WTC11 (cell line): ENCODE measurements around the gene OST4. TPM values are rescaled to one million over a fixed set of nuclear protein-coding genes. Genes with fewer than 3 reads are reported as not detected.

Experiments used
- ATAC-seq: fragments of 200-7000 bp; cut with Tn5 transposase; 2 replicates; pipeline ENCODE4 v1.10.0; 2021; ENCODE audit warnings: mild to moderate bottlenecking, moderate library complexity
- CTCF ChIA-PET: fragments of 300-600 bp; sonication (Branson Sonifier 250); formaldehyde crosslinking; loops from one replicate; lab custom pipeline; 2021; ENCODE audit warnings: antibody characterized with exemption; lab: Charles Lee
- POLR2A ChIA-PET: fragments of 350-600 bp; sonication (Branson Sonifier 250); formaldehyde crosslinking; loops from one replicate; lab custom pipeline; 2021; ENCODE audit warnings: antibody characterized with exemption; lab: Charles Lee
- DNase-seq: peaks from one replicate; pipeline ENCODE4 v3.0.0; 2021; ENCODE audit warnings: low spot score
- H3K27ac Mint-ChIP-seq: 2 replicates; pipeline ENCODE4 v1.8.0; 2021; ENCODE audit warnings: mixed read lengths
- H3K27me3 Mint-ChIP-seq: 2 replicates; pipeline ENCODE4 v1.8.0; 2021; ENCODE audit warnings: low read depth, mild to moderate bottlenecking, moderate library complexity, mixed read lengths
- H3K36me3 Mint-ChIP-seq: 2 replicates; pipeline ENCODE4 v1.8.0; 2021; ENCODE audit warnings: mixed read lengths
- H3K4me1 Mint-ChIP-seq: 2 replicates; pipeline ENCODE4 v1.8.0; 2022; ENCODE audit warnings: mixed read lengths
- H3K4me3 Mint-ChIP-seq: 2 replicates; pipeline ENCODE4 v1.8.0; 2021; ENCODE audit warnings: mild to moderate bottlenecking, moderate library complexity, mixed read lengths
- H3K9me3 Mint-ChIP-seq: 2 replicates; pipeline ENCODE4 v1.8.0; 2021; ENCODE audit warnings: mixed read lengths
- E2F4 ChIP-seq: sonication (generic); formaldehyde crosslinking; IDR thresholded peaks from 2 replicates; pipeline ENCODE4 v1.8.1; 2022; ENCODE audit warnings: low read depth, mild to moderate bottlenecking, moderate library complexity, missing genetic modification reagents, borderline replicate concordance
- E2F5 ChIP-seq: sonication (generic); formaldehyde crosslinking; IDR thresholded peaks from 2 replicates; pipeline ENCODE4 v1.8.1; 2022; ENCODE audit warnings: mild to moderate bottlenecking, moderate library complexity, missing genetic modification reagents
- FOXP4 ChIP-seq: sonication (generic); formaldehyde crosslinking; IDR thresholded peaks from 2 replicates; pipeline ENCODE4 v1.8.0; 2022; ENCODE audit warnings: mild to moderate bottlenecking, missing genetic modification reagents
- IRF2 ChIP-seq: sonication (generic); formaldehyde crosslinking; IDR thresholded peaks from 2 replicates; pipeline ENCODE4 v1.8.0; 2022; ENCODE audit warnings: low read depth, missing genetic modification reagents, borderline replicate concordance
- JAZF1 ChIP-seq: fragments of 250-450 bp; sonication (Bioruptor Pico); IDR thresholded peaks from 2 replicates; pipeline ENCODE4 v1.9.0; 2021; ENCODE audit warnings: moderate library complexity, mild to moderate bottlenecking, inconsistent platforms
- NR1H2 ChIP-seq: sonication (generic); formaldehyde crosslinking; IDR thresholded peaks from 2 replicates; pipeline ENCODE4 v1.9.0; 2021; ENCODE audit warnings: mild to moderate bottlenecking, moderate library complexity, missing genetic modification reagents
- NR2C2 ChIP-seq: sonication (generic); formaldehyde crosslinking; IDR thresholded peaks from 2 replicates; pipeline ENCODE4 v1.8.0; 2022; ENCODE audit warnings: mild to moderate bottlenecking, missing genetic modification reagents
- OVOL2 ChIP-seq: fragments of 250-450 bp; sonication (Bioruptor Pico); IDR thresholded peaks from 2 replicates; pipeline ENCODE4 v1.9.0; 2021; ENCODE audit warnings: mild to moderate bottlenecking, borderline replicate concordance
- ZNF396 ChIP-seq: fragments of 250-450 bp; sonication (Bioruptor Pico); IDR thresholded peaks from 2 replicates; pipeline ENCODE4 v1.8.0; 2021; ENCODE audit warnings: mild to moderate bottlenecking, moderate library complexity, borderline replicate concordance
- total RNA-seq: library from RNA; stranded (reverse); gene quantifications from 3 replicates; pipeline ENCODE4 v1.2.3, GENCODE V29; 2021
- TF ChIP-seq, protein P1 (sequence below): sonication (generic); formaldehyde crosslinking; IDR thresholded peaks from 2 replicates; pipeline ENCODE4 v1.8.0; 2023; ENCODE audit warnings: missing genetic modification reagents, mild to moderate bottlenecking, borderline replicate concordance
- TF ChIP-seq, protein P2 (sequence below): sonication (generic); formaldehyde crosslinking; IDR thresholded peaks from 2 replicates; pipeline ENCODE4 v1.8.1; 2023; ENCODE audit warnings: mild to moderate bottlenecking, moderate library complexity, missing genetic modification reagents
- TF ChIP-seq, protein P3 (sequence below): sonication (generic); formaldehyde crosslinking; IDR thresholded peaks from 2 replicates; pipeline ENCODE4 v1.8.0; 2023; ENCODE audit warnings: missing genetic modification reagents
- TF ChIP-seq, protein P4 (sequence below): sonication (generic); formaldehyde crosslinking; conservative IDR thresholded peaks from 2 replicates; pipeline ENCODE4 v1.8.1; 2022; ENCODE audit warnings: mild to moderate bottlenecking, missing genetic modification reagents
- TF ChIP-seq, protein P5 (sequence below): sonication (generic); formaldehyde crosslinking; IDR thresholded peaks from 2 replicates; pipeline ENCODE4 v1.8.0; 2022; ENCODE audit warnings: mild to moderate bottlenecking, missing genetic modification reagents

OST4 gene
- total RNA-seq, 1 experiment from 2014 or later: 210 TPM

DNA sequence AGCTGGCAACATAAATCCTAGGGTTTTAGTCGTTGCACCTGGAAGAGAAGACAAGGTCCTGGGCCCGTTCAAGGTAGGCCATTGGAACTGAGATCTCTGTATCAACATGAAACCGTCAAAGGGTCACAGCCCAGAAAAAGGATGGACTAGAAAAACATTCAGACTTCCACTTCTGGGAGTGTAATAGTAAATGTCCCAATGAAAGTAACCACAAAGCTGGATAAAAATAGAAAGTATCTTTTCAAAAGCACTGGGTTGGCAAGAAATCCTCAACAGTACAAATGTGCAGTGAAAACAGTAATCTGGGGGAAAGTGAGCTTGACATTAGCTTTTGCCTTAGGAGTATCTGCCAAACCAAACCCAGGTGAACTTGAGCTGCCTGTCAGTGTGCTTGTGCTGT lies 34.5 kb upstream of the OST4 start:
- no peak for DNase-seq
- ATAC-seq: no peak
- 0 out of 2 replicates have a peak, but pooled peaks cover 5% of the 10 kb centered on the region for H3K27me3 Mint-ChIP-seq
- H3K27ac Mint-ChIP-seq: no peak overlapping the region
- no peaks in the 10 kb centered on the region for H3K36me3 Mint-ChIP-seq
- H3K9me3 Mint-ChIP-seq: no peaks in the 10 kb centered on the region
- peaks cover 2% of the 10 kb centered on the region; the same call in 1 of the 2 replicates for H3K4me1 Mint-ChIP-seq
- H3K4me3 Mint-ChIP-seq: no peak overlapping the region
- TF ChIP-seq IRF2 (CRISPR knock-in tag): no peak
- TF ChIP-seq, protein P1, sequence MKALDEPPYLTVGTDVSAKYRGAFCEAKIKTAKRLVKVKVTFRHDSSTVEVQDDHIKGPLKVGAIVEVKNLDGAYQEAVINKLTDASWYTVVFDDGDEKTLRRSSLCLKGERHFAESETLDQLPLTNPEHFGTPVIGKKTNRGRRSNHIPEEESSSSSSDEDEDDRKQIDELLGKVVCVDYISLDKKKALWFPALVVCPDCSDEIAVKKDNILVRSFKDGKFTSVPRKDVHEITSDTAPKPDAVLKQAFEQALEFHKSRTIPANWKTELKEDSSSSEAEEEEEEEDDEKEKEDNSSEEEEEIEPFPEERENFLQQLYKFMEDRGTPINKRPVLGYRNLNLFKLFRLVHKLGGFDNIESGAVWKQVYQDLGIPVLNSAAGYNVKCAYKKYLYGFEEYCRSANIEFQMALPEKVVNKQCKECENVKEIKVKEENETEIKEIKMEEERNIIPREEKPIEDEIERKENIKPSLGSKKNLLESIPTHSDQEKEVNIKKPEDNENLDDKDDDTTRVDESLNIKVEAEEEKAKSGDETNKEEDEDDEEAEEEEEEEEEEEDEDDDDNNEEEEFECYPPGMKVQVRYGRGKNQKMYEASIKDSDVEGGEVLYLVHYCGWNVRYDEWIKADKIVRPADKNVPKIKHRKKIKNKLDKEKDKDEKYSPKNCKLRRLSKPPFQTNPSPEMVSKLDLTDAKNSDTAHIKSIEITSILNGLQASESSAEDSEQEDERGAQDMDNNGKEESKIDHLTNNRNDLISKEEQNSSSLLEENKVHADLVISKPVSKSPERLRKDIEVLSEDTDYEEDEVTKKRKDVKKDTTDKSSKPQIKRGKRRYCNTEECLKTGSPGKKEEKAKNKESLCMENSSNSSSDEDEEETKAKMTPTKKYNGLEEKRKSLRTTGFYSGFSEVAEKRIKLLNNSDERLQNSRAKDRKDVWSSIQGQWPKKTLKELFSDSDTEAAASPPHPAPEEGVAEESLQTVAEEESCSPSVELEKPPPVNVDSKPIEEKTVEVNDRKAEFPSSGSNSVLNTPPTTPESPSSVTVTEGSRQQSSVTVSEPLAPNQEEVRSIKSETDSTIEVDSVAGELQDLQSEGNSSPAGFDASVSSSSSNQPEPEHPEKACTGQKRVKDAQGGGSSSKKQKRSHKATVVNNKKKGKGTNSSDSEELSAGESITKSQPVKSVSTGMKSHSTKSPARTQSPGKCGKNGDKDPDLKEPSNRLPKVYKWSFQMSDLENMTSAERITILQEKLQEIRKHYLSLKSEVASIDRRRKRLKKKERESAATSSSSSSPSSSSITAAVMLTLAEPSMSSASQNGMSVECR (CRISPR knock-in tag): no peak
- no peak for TF ChIP-seq E2F5 (CRISPR knock-in tag)
- no peak for TF ChIP-seq FOXP4 (CRISPR knock-in tag)
- TF ChIP-seq, protein P2, sequence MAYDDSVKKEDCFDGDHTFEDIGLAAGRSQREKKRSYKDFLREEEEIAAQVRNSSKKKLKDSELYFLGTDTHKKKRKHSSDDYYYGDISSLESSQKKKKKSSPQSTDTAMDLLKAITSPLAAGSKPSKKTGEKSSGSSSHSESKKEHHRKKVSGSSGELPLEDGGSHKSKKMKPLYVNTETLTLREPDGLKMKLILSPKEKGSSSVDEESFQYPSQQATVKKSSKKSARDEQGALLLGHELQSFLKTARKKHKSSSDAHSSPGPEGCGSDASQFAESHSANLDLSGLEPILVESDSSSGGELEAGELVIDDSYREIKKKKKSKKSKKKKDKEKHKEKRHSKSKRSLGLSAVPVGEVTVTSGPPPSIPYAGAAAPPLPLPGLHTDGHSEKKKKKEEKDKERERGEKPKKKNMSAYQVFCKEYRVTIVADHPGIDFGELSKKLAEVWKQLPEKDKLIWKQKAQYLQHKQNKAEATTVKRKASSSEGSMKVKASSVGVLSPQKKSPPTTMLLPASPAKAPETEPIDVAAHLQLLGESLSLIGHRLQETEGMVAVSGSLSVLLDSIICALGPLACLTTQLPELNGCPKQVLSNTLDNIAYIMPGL (CRISPR knock-in tag): no peak
- no peak for TF ChIP-seq NR2C2
- TF ChIP-seq, protein P3, sequence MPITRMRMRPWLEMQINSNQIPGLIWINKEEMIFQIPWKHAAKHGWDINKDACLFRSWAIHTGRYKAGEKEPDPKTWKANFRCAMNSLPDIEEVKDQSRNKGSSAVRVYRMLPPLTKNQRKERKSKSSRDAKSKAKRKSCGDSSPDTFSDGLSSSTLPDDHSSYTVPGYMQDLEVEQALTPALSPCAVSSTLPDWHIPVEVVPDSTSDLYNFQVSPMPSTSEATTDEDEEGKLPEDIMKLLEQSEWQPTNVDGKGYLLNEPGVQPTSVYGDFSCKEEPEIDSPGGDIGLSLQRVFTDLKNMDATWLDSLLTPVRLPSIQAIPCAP (CRISPR knock-in tag): no peak
- CTCF ChIA-PET: interaction anchor here (0.9 to 2.2 kb wide), 3 partner anchors 28 to 85 kb away, joined by 5 read pairs; partner anchors contain the start of gene PREB
- POLR2A ChIA-PET: interaction anchor here (1.7 kb wide), 1 partner anchor 28 kb away, joined by 3 read pairs; the partner anchor contains the start of gene PREB

DNA sequence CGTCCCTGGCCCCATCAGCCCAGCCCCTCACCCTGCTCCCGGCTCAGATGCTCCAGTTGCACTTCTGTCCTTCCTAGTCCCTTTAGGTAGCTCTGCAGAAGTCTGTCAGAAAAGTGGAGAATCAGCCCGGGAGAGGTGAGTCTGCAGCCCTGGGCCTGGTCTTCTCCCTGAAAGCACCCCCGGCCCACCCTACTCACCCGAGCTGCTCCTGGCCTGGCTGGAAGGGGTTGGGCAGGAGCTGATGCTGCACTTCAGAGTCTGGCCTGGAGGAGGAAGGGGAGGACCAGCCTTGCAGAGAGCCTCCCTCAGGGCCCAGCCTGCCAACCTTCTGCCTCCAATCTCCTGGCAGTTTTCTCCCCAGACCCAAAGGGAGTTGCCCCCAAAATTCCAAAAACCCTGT lies 30.9 kb upstream of the OST4 start:
- ChIA-PET CTCF (interaction anchor here (0.7 to 3.9 kb wide), 5 partner anchors 22 to 178 kb away, joined by 3 to 39 read pairs (median 5); no protein-coding TSS in a partner anchor), POLR2A (interaction anchor here (0.8 to 1.2 kb wide), 2 partner anchors 39 to 100 kb away, joined by 3 to 4 read pairs; no protein-coding TSS in a partner anchor)
- no peak overlapping the region for H3K4me3 Mint-ChIP-seq
- no peaks in the 10 kb centered on the region for H3K4me1 Mint-ChIP-seq
- no peaks in the 10 kb centered on the region for H3K36me3 Mint-ChIP-seq
- H3K27ac Mint-ChIP-seq: no peak overlapping the region
- no peak for TF ChIP-seq E2F4 (CRISPR knock-in tag)
- TF ChIP-seq JAZF1 (CRISPR knock-in tag): no peak
- TF ChIP-seq IRF2 (CRISPR knock-in tag): no peak
- TF ChIP-seq, protein P4, sequence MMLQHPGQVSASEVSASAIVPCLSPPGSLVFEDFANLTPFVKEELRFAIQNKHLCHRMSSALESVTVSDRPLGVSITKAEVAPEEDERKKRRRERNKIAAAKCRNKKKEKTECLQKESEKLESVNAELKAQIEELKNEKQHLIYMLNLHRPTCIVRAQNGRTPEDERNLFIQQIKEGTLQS (CRISPR knock-in tag): no peak
- no peak for TF ChIP-seq OVOL2
- no peak for TF ChIP-seq NR1H2
- no peak for TF ChIP-seq ZNF396 (CRISPR knock-in tag)
- TF ChIP-seq, protein P5, sequence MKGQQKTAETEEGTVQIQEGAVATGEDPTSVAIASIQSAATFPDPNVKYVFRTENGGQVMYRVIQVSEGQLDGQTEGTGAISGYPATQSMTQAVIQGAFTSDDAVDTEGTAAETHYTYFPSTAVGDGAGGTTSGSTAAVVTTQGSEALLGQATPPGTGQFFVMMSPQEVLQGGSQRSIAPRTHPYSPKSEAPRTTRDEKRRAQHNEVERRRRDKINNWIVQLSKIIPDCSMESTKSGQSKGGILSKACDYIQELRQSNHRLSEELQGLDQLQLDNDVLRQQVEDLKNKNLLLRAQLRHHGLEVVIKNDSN (CRISPR knock-in tag): no peak
- TF ChIP-seq, all 79 proteins: peak for 0
- Mint-ChIP-seq H3K9me3 (no peaks in the 10 kb centered on the region), H3K27me3 (0 out of 2 replicates have a peak, but pooled peaks cover 5% of the 10 kb centered on the region)
- no peak; the same call in 1 of the 2 replicates for ATAC-seq
- DNase-seq: no peak
